ENCODE measurements around the gene TRAF2. TPM values are rescaled to one million over a fixed set of nuclear protein-coding genes. Genes with fewer than 3 reads are reported as not detected.

Gene TRAF2
- total and polyA plus RNA-seq, 4 donors: 4.7 to 14.9 (median 6.8) TPM

DNA sequence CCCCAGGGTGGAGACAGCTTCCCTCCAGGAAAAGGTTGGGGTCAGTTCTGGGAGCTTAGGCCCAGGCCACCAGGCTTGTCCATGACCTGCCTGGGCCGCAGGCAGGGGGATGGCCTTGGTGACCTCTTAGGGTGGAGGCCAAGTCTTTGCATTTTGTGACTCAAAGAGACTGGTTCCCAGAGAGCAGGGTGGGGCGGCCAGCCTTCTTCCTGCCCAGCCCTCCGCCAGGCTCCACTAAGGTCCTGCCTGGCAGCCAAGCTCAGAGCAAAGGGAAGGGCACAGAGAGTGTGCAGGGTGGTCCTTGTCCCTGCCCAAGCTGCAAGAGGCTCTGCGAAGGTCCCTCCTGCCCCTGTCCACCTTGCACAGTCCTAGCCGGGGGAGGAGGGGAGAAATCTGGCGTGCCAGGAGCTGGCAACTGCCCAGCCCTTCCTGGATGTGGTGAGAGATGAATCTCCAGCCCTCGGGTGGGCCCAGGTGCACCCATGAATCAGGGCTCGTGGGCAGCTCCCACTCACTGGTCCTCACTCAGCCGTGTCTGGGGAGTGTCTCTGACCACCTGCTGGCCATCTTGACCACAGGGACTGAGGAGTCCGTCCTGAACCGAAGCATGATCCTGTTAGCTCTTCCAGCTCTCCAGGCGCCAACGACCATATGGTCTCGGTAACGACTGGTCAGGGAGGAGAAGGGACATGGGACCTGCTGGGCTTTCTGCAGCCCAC lies 88.7 kb downstream of the TRAF2 start:
- WGBS: 72% methylated on average over 15 of the region's 15 CpGs
- DNase-seq (ENCODE audit: low spot score): no peak
- Histone ChIP-seq H3K9me3 (ENCODE audit: control insufficient read depth in 4 of 4, low read length in 3 of 4) (no peaks in the 10 kb centered on the region), H3K27me3 (ENCODE audit: control insufficient read depth in 4 of 4, insufficient read depth in 4 of 4, low read length in 3 of 4) (no peaks in the 10 kb centered on the region), H3K9ac (ENCODE audit: low read depth in 1 of 2, low read length in 2 of 2) (no peak overlapping the region), H3K27ac (ENCODE audit: low read depth in 1 of 2, low read length in 2 of 2) (no peak overlapping the region), H3K36me3 (ENCODE audit: control insufficient read depth in 4 of 4, insufficient read depth in 3 of 4, low read depth in 1 of 4, low read length in 3 of 4) (no peaks in the 10 kb centered on the region), H3K4me3 (ENCODE audit: low read depth in 1 of 3, low read length in 3 of 3) (no peak overlapping the region), H3K4me1 (ENCODE audit: control insufficient read depth in 4 of 4, insufficient read depth in 4 of 4, low read length in 3 of 4) (peaks cover 0 to 6% (median 3%) of the 10 kb centered on the region in 4 donors)
- TF ChIP-seq NR2F2 (IDR thresholded peaks at IDR 0.05): peak; percentile 40
- no peak for TF ChIP-seq YY1 (IDR thresholded peaks at IDR 0.05)

DNA sequence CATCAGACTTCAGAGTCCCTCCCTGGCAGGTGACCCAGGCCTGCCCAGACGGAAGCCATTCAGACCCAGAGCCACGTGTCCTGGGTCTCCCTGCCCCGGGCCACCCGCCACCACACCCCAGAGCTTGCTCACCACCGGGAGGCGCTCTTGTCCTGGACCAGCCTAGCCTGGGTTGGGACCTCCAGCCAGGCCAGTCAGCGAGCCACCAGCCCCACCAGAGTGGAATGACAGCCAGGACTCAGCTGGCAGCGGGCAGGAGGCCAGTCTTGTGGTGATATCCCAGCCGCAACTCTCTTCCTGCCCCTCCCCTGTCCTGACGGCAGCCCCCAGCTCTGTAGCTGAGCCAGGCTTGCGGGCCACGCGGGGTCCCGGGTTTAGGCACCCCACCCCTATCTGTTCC lies 89.3 kb downstream of the TRAF2 start:
- H3K9me3 ChIP-seq (ENCODE audit: control insufficient read depth in 4 of 4, low read length in 3 of 4): no peaks in the 10 kb centered on the region
- no peak overlapping the region for H3K4me3 ChIP-seq (ENCODE audit: low read depth in 1 of 3, low read length in 3 of 3)

More for the DNA sequence above, 89.3 kb downstream of the TRAF2 start:
- Histone ChIP-seq H3K36me3 (ENCODE audit: control insufficient read depth in 4 of 4, insufficient read depth in 3 of 4, low read depth in 1 of 4, low read length in 3 of 4) (no peaks in the 10 kb centered on the region), H3K27ac (ENCODE audit: low read depth in 1 of 2, low read length in 2 of 2) (no peak overlapping the region), H3K27me3 (ENCODE audit: control insufficient read depth in 4 of 4, insufficient read depth in 4 of 4, low read length in 3 of 4) (no peaks in the 10 kb centered on the region), H3K4me1 (ENCODE audit: control insufficient read depth in 4 of 4, insufficient read depth in 4 of 4, low read length in 3 of 4) (peaks cover 0 to 6% (median 3%) of the 10 kb centered on the region in 4 donors), H3K9ac (ENCODE audit: low read depth in 1 of 2, low read length in 2 of 2) (no peak overlapping the region)
- no peak for TF ChIP-seq HNF4G (IDR thresholded peaks at IDR 0.05)
- TF ChIP-seq, protein P1, sequence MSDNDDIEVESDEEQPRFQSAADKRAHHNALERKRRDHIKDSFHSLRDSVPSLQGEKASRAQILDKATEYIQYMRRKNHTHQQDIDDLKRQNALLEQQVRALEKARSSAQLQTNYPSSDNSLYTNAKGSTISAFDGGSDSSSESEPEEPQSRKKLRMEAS (IDR thresholded peaks at IDR 0.05): no peak
- no peak for TF ChIP-seq FOXA2 (IDR thresholded peaks at IDR 0.05)
- TF ChIP-seq, protein P2, sequence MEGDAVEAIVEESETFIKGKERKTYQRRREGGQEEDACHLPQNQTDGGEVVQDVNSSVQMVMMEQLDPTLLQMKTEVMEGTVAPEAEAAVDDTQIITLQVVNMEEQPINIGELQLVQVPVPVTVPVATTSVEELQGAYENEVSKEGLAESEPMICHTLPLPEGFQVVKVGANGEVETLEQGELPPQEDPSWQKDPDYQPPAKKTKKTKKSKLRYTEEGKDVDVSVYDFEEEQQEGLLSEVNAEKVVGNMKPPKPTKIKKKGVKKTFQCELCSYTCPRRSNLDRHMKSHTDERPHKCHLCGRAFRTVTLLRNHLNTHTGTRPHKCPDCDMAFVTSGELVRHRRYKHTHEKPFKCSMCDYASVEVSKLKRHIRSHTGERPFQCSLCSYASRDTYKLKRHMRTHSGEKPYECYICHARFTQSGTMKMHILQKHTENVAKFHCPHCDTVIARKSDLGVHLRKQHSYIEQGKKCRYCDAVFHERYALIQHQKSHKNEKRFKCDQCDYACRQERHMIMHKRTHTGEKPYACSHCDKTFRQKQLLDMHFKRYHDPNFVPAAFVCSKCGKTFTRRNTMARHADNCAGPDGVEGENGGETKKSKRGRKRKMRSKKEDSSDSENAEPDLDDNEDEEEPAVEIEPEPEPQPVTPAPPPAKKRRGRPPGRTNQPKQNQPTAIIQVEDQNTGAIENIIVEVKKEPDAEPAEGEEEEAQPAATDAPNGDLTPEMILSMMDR (IDR thresholded peaks at IDR 0.05; ENCODE audit: low read depth, low read length, missing input control): no peak
- no peak for TF ChIP-seq YY1 (IDR thresholded peaks at IDR 0.05)
- TF ChIP-seq TAF1 (conservative IDR thresholded peaks at IDR 0.05): no peak
- TF ChIP-seq GABPA (IDR thresholded peaks at IDR 0.05 in 1 of 2, conservative IDR thresholded peaks at IDR 0.05 in 1 of 2): no peak
- no peak for TF ChIP-seq NR2F2 (IDR thresholded peaks at IDR 0.05)
- TF ChIP-seq, protein P3, sequence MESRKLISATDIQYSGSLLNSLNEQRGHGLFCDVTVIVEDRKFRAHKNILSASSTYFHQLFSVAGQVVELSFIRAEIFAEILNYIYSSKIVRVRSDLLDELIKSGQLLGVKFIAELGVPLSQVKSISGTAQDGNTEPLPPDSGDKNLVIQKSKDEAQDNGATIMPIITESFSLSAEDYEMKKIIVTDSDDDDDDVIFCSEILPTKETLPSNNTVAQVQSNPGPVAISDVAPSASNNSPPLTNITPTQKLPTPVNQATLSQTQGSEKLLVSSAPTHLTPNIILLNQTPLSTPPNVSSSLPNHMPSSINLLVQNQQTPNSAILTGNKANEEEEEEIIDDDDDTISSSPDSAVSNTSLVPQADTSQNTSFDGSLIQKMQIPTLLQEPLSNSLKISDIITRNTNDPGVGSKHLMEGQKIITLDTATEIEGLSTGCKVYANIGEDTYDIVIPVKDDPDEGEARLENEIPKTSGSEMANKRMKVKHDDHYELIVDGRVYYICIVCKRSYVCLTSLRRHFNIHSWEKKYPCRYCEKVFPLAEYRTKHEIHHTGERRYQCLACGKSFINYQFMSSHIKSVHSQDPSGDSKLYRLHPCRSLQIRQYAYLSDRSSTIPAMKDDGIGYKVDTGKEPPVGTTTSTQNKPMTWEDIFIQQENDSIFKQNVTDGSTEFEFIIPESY (IDR thresholded peaks at IDR 0.05): no peak
- TF ChIP-seq HNF4A (conservative IDR thresholded peaks at IDR 0.05): no peak
- TF ChIP-seq JUND (IDR thresholded peaks at IDR 0.05): no peak
- TF ChIP-seq, protein P4, sequence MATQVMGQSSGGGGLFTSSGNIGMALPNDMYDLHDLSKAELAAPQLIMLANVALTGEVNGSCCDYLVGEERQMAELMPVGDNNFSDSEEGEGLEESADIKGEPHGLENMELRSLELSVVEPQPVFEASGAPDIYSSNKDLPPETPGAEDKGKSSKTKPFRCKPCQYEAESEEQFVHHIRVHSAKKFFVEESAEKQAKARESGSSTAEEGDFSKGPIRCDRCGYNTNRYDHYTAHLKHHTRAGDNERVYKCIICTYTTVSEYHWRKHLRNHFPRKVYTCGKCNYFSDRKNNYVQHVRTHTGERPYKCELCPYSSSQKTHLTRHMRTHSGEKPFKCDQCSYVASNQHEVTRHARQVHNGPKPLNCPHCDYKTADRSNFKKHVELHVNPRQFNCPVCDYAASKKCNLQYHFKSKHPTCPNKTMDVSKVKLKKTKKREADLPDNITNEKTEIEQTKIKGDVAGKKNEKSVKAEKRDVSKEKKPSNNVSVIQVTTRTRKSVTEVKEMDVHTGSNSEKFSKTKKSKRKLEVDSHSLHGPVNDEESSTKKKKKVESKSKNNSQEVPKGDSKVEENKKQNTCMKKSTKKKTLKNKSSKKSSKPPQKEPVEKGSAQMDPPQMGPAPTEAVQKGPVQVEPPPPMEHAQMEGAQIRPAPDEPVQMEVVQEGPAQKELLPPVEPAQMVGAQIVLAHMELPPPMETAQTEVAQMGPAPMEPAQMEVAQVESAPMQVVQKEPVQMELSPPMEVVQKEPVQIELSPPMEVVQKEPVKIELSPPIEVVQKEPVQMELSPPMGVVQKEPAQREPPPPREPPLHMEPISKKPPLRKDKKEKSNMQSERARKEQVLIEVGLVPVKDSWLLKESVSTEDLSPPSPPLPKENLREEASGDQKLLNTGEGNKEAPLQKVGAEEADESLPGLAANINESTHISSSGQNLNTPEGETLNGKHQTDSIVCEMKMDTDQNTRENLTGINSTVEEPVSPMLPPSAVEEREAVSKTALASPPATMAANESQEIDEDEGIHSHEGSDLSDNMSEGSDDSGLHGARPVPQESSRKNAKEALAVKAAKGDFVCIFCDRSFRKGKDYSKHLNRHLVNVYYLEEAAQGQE (IDR thresholded peaks at IDR 0.05): no peak
- no peak for TF ChIP-seq RXRA (IDR thresholded peaks at IDR 0.05)
- no peak for TF ChIP-seq FOXA1 (IDR thresholded peaks at IDR 0.05)
- WGBS: 67% methylated on average over 14 of the region's 14 CpGs
- no peak for DNase-seq (ENCODE audit: low spot score)

Small RNAs within 50 kb of the gene (small RNA-seq; reads per million reads assigned to genes)
- gene MIR4479: not detected

Other genes starting within 250 kb of the TRAF2 start
- 10 to 100 TPM; 34.5 to 38.5 TPM for gene EGFL7, start 223.6 kb upstream of the TRAF2 start, total RNA-seq
- 10 to 100 TPM; 32.1 to 39.7 TPM for gene EGFL7, start 223.6 kb upstream of the TRAF2 start, polyA plus RNA-seq
- 100 to 1,000 TPM in 1 of 2 donors, 10 to 100 TPM in 1; 75.1 to 213 TPM for gene AGPAT2, start 199.1 kb upstream of the TRAF2 start, total RNA-seq
- 100 to 1,000 TPM; 211 to 222 TPM for gene AGPAT2, start 199.1 kb upstream of the TRAF2 start, polyA plus RNA-seq
- 10 to 100 TPM in 1 of 2 donors, 1 to 10 TPM in 1; 6.4 to 19.7 TPM for gene DIPK1B, start 173.9 kb upstream of the TRAF2 start, total RNA-seq
- 1 to 10 TPM; 2.3 to 4.1 TPM for gene DIPK1B, start 173.9 kb upstream of the TRAF2 start, polyA plus RNA-seq
- gene LCN10, start 143.6 kb upstream of the TRAF2 start, total RNA-seq: under 1 TPM; 0.08 to 0.14 TPM
- under 1 TPM; 0.11 to 0.12 TPM for gene LCN10, start 143.6 kb upstream of the TRAF2 start, polyA plus RNA-seq
- not detected for gene LCN6, start 138.0 kb upstream of the TRAF2 start, total RNA-seq
- under 1 TPM; 0.14 to 0.32 TPM for gene LCN6, start 138.0 kb upstream of the TRAF2 start, polyA plus RNA-seq
- not detected for gene LCN8, start 128.3 kb upstream of the TRAF2 start, total RNA-seq
- not detected for gene LCN8, start 128.3 kb upstream of the TRAF2 start, polyA plus RNA-seq
- gene LCN15, start 122.0 kb upstream of the TRAF2 start, total RNA-seq: not detected
- gene LCN15, start 122.0 kb upstream of the TRAF2 start, polyA plus RNA-seq: not detected
- gene TMEM141, start 95.2 kb upstream of the TRAF2 start, total RNA-seq: 10 to 100 TPM; 32.2 to 58.9 TPM
- gene TMEM141, start 95.2 kb upstream of the TRAF2 start, polyA plus RNA-seq: 10 to 100 TPM; 73.6 to 74.7 TPM
- 1 to 10 TPM in 1 of 2 donors, under 1 TPM in 1; 0.75 to 1.8 TPM for gene CCDC183, start 90.2 kb upstream of the TRAF2 start, total RNA-seq
- 1 to 10 TPM in 1 of 2 donors, under 1 TPM in 1; 0.20 to 1.3 TPM for gene CCDC183, start 90.2 kb upstream of the TRAF2 start, polyA plus RNA-seq
- 10 to 100 TPM; 12.6 to 32.6 TPM for gene RABL6, start 78.6 kb upstream of the TRAF2 start, total RNA-seq
- gene RABL6, start 78.6 kb upstream of the TRAF2 start, polyA plus RNA-seq: 1 to 10 TPM; 3.6 to 8.7 TPM
- gene AJM1, start 44.0 kb upstream of the TRAF2 start, total RNA-seq: 1 to 10 TPM in 1 of 2 donors, under 1 TPM in 1; 0.56 to 2.3 TPM
- gene AJM1, start 44.0 kb upstream of the TRAF2 start, polyA plus RNA-seq: 1 to 10 TPM in 1 of 2 donors, under 1 TPM in 1; 0.61 to 1.0 TPM
- gene PHPT1, start 37.1 kb upstream of the TRAF2 start, total RNA-seq: 10 to 100 TPM; 23.2 to 40.4 TPM
- gene PHPT1, start 37.1 kb upstream of the TRAF2 start, polyA plus RNA-seq: 10 to 100 TPM; 44.2 to 83.1 TPM
- gene MAMDC4, start 34.2 kb upstream of the TRAF2 start, total RNA-seq: 1 to 10 TPM; 4.0 to 8.1 TPM
- 1 to 10 TPM; 2.4 to 3.9 TPM for gene MAMDC4, start 34.2 kb upstream of the TRAF2 start, polyA plus RNA-seq
- gene EDF1, start 20.2 kb upstream of the TRAF2 start, total RNA-seq: 100 to 1,000 TPM; 123 to 248 TPM
- 100 to 1,000 TPM; 289 to 513 TPM for gene EDF1, start 20.2 kb upstream of the TRAF2 start, polyA plus RNA-seq
- gene FBXW5, start 58.2 kb downstream of the TRAF2 start, total RNA-seq: 100 to 1,000 TPM in 1 of 2 donors, 10 to 100 TPM in 1; 64.0 to 163 TPM
- 100 to 1,000 TPM in 1 of 2 donors, 10 to 100 TPM in 1; 87.1 to 130 TPM for gene FBXW5, start 58.2 kb downstream of the TRAF2 start, polyA plus RNA-seq
- gene C8G, start 58.7 kb downstream of the TRAF2 start, total RNA-seq: 100 to 1,000 TPM in 1 of 2 donors, 10 to 100 TPM in 1; 25.1 to 323 TPM
- 1,000 to 10,000 TPM in 1 of 2 donors, 100 to 1,000 TPM in 1; 892 to 1,117 TPM for gene C8G, start 58.7 kb downstream of the TRAF2 start, polyA plus RNA-seq
- gene LCN12, start 65.8 kb downstream of the TRAF2 start, total RNA-seq: 1 to 10 TPM; 2.3 to 5.2 TPM
- 10 to 100 TPM in 1 of 2 donors, 1 to 10 TPM in 1; 7.3 to 12.2 TPM for gene LCN12, start 65.8 kb downstream of the TRAF2 start, polyA plus RNA-seq
- gene PTGDS, start 91.0 kb downstream of the TRAF2 start, total RNA-seq: 1 to 10 TPM in 1 of 2 donors, under 1 TPM in 1; 0.23 to 5.4 TPM
- 10 to 100 TPM in 1 of 2 donors, 1 to 10 TPM in 1; 7.4 to 15.2 TPM for gene PTGDS, start 91.0 kb downstream of the TRAF2 start, polyA plus RNA-seq
- under 1 TPM in 1 of 2 donors, not detected in 1; 0.08 TPM for gene LCNL1, start 96.5 kb downstream of the TRAF2 start, total RNA-seq
- under 1 TPM in 1 of 2 donors, not detected in 1; 0.01 TPM for gene LCNL1, start 96.5 kb downstream of the TRAF2 start, polyA plus RNA-seq
- gene PAXX, start 105.9 kb downstream of the TRAF2 start, total RNA-seq: 1 to 10 TPM; 7.3 to 9.0 TPM
- gene PAXX, start 105.9 kb downstream of the TRAF2 start, polyA plus RNA-seq: 10 to 100 TPM; 29.4 to 34.1 TPM
- under 1 TPM; 0.33 to 0.42 TPM for gene CLIC3, start 110.1 kb downstream of the TRAF2 start, total RNA-seq
- gene CLIC3, start 110.1 kb downstream of the TRAF2 start, polyA plus RNA-seq: under 1 TPM; 0.38 to 0.83 TPM
- 10 to 100 TPM in 1 of 2 donors, 1 to 10 TPM in 1; 2.9 to 15.2 TPM for gene ABCA2, start 141.7 kb downstream of the TRAF2 start, total RNA-seq
- gene ABCA2, start 141.7 kb downstream of the TRAF2 start, polyA plus RNA-seq: 10 to 100 TPM in 1 of 2 donors, 1 to 10 TPM in 1; 9.5 to 15.1 TPM
- gene FUT7, start 145.6 kb downstream of the TRAF2 start, total RNA-seq: under 1 TPM; 0.37 to 0.67 TPM
- gene FUT7, start 145.6 kb downstream of the TRAF2 start, polyA plus RNA-seq: under 1 TPM in 1 of 2 donors, not detected in 1; 0.14 TPM
- gene NPDC1, start 159.7 kb downstream of the TRAF2 start, total RNA-seq: 1 to 10 TPM; 2.7 to 5.6 TPM
- 10 to 100 TPM in 1 of 2 donors, 1 to 10 TPM in 1; 9.0 to 14.5 TPM for gene NPDC1, start 159.7 kb downstream of the TRAF2 start, polyA plus RNA-seq
- under 1 TPM; 0.09 to 0.25 TPM for gene ENTPD2, start 167.5 kb downstream of the TRAF2 start, total RNA-seq
- under 1 TPM; 0.17 to 0.40 TPM for gene ENTPD2, start 167.5 kb downstream of the TRAF2 start, polyA plus RNA-seq
- 1 to 10 TPM in 1 of 2 donors, under 1 TPM in 1; 0.08 to 1.8 TPM for gene SAPCD2, start 184.0 kb downstream of the TRAF2 start, total RNA-seq
- gene SAPCD2, start 184.0 kb downstream of the TRAF2 start, polyA plus RNA-seq: under 1 TPM; 0.06 to 0.38 TPM
- 1 to 10 TPM; 1.8 to 2.3 TPM for gene UAP1L1, start 191.0 kb downstream of the TRAF2 start, total RNA-seq
- gene UAP1L1, start 191.0 kb downstream of the TRAF2 start, polyA plus RNA-seq: 1 to 10 TPM in 1 of 2 donors, under 1 TPM in 1; 0.35 to 1.6 TPM
- 10 to 100 TPM; 19.9 to 31.8 TPM for gene MAN1B1, start 200.5 kb downstream of the TRAF2 start, total RNA-seq
- 10 to 100 TPM; 23.2 to 29.7 TPM for gene MAN1B1, start 200.5 kb downstream of the TRAF2 start, polyA plus RNA-seq
- gene DPP7, start 228.2 kb downstream of the TRAF2 start, total RNA-seq: 10 to 100 TPM; 25.0 to 38.8 TPM
- 10 to 100 TPM; 62.6 to 71.1 TPM for gene DPP7, start 228.2 kb downstream of the TRAF2 start, polyA plus RNA-seq